ENCODE measurements around the gene PDC. TPM values are rescaled to one million over a fixed set of nuclear protein-coding genes. Genes with fewer than 3 reads are reported as not detected.

PDC gene
- total and polyA plus RNA-seq, 12 donors = not detected

DNA sequence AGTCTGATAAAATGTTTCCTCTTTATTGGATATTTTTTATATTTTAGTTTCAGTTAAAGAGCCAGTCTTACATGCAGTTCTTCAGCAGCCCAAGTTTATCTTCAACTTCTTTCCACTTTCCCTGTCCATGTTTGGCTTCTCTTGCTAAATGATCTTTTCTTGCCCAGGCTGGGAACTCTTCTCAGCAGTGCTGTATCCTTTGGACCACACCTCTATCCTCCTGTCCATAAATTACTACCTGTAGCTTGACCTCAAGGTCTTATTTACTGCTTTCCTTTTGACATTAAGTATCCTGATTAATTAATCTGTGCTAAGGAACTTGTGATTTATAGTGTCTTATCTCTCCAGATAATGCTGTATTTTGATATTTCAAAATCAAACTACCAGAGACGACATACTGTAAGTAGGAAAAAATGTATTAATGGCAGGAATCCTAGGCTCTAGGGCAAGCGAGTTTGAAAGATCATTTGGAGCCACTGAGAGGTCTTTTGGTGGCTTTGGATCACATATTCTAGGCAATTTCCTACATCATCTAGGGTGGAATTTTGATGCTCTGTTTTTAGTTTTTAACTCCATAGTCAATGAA, 20.5 kb upstream of the PDC start:
- DNase-seq (no peak), ATAC-seq (no peak)
- no peaks in the 10 kb centered on the region for H3K9me3 ChIP-seq
- no peak for TF ChIP-seq CTCF (IDR thresholded peaks at IDR 0.05)
- intact Hi-C loops (cut with DNase I) = loop anchor here in 8 of 10 donors (2.0 to 10.0 kb wide), 6 partner anchors 123 to 506 kb away; partner anchors contain the start of gene PTGS2 (in 1 of the 8)
- H3K4me3 ChIP-seq = no peak overlapping the region
- peaks cover 0 to 6% (median 0%) of the 10 kb centered on the region in 9 donors for H3K4me1 ChIP-seq
- no peaks in the 10 kb centered on the region for H3K27me3 ChIP-seq
- H3K36me3 ChIP-seq = no peaks in the 10 kb centered on the region
- 55 to 65% methylated on average over 2 of the region's 2 CpGs for WGBS, 2 donors
- no peak overlapping the region for H3K27ac ChIP-seq

DNA sequence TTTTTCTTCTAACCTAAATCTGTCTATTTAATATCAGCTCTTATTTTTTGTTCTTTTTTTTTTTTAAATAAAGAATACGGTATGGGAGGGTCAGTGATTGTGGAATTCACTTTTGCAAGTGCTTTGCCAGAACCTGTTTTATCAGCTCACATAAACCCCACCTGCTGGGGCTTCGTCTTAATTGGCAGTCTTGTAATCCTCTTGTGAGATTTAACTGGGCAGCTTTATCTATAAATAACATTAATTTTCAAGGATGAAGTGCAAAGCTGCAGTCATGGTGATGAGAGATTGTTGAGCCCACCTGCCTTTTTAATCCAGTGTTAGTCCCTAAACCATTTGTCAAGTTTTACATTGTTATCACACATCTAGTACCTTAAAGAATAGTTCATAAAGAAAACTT, 18.2 kb upstream of the PDC start:
- Histone ChIP-seq H3K4me3 (no peak overlapping the region), H3K9me3 (no peaks in the 10 kb centered on the region), H3K27ac (no peak overlapping the region), H3K4me1 (peaks cover 0 to 6% (median 0%) of the 10 kb centered on the region in 9 donors), H3K36me3 (no peaks in the 10 kb centered on the region), H3K27me3 (no peaks in the 10 kb centered on the region)
- DNase-seq (no peak), ATAC-seq (no peak)
- intact Hi-C loops (cut with DNase I) = no loop called here
- WGBS, 2 donors = 45 to 68% methylated on average over 2 of the region's 2 CpGs
- no peak for TF ChIP-seq CTCF (IDR thresholded peaks at IDR 0.05)

- 64 to 67% methylated on average over 5 of the region's 5 CpGs for WGBS, 2 donors
- no peak for ATAC-seq
- H3K4me3 ChIP-seq = no peak overlapping the region
- TF ChIP-seq CTCF (IDR thresholded peaks at IDR 0.05) = no peak
- H3K9me3 ChIP-seq = no peaks in the 10 kb centered on the region
- no peaks in the 10 kb centered on the region for H3K4me1 ChIP-seq
- intact Hi-C loops (cut with DNase I) = no loop called here
- no peaks in the 10 kb centered on the region for H3K27me3 ChIP-seq
- DNase-seq = no peak
- H3K27ac ChIP-seq = no peak overlapping the region
- no peaks in the 10 kb centered on the region for H3K36me3 ChIP-seq
Measured at GRCh38 chr1:186476264-186477040, 15.5 kb upstream of the PDC start.

DNA sequence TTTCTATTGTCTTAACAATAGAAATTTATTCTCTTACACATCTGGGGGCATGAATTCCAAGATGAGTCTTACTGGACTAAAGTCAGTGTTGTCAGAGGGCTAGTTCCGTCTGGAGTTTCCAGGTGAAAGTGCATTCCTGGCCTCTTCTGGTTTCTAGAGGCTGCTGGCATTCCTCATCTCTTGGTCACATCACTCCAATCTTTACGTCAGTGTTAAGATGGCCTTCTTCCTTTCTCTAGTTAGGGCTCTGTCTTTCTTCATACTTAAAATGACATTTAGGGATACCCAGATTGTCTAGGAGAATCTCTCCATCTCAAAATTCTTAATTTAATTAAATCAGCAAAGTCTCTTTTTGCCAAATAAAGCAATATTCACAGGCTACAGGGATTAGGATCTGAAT, 13.3 kb upstream of the PDC start:
- no peak overlapping the region for H3K4me3 ChIP-seq
- no peak for ATAC-seq
- intact Hi-C loops (cut with DNase I) = no loop called here
- H3K9me3 ChIP-seq = no peaks in the 10 kb centered on the region
- no peaks in the 10 kb centered on the region for H3K27me3 ChIP-seq
- no peak for DNase-seq
- no peaks in the 10 kb centered on the region for H3K4me1 ChIP-seq
- WGBS, 2 donors = 70 to 90% methylated on average over 2 of the region's 2 CpGs
- no peaks in the 10 kb centered on the region for H3K36me3 ChIP-seq
- TF ChIP-seq CTCF (IDR thresholded peaks at IDR 0.05) = no peak
- no peak overlapping the region for H3K27ac ChIP-seq
